ENCODE data around the gene SLC9A8.

DNA sequence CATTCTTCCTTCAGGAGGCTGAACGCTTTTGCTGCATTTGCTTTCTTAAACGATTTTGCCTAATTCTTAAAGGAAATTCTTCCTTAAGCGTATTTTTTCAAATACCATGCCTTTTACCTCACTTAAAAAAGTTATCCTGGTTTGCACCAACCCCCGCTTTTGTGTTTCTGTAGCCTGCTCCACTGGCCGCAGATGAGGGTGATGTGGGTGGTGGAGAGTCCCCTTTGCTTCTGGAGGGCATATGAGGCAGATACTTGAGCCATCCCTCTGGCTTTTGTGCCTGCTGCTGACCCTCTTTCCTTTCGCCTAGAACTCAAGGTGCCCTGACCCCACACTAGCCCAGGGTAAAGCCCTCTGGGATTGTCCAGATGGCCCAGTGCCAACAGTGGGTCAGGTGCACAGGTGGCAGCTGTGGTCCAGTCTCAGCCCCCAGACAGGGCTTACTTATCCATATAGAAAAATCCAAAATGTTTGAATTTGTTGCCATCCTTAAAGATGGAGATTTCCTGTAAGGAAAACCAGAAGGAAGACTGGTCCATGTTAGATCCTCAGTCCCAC lies 58.8 kb downstream of the SLC9A8 start:
- TF ChIP-seq EZH2 (IDR thresholded peaks at IDR 0.05), result no peak
- no peak for TF ChIP-seq POLR2AphosphoS5 (IDR thresholded peaks at IDR 0.05; ENCODE audit: borderline replicate concordance, low read depth, low read length)
